GM21825 (cell line): Measurements from ENCODE around the gene YTHDF2.
"Not testable (repeated sequence)": the region's sequence is repeated elsewhere in the genome, so short reads cannot be mapped to it uniquely, and the experiment has no call there.

Experiments used
- ATAC-seq: cut with Tn5 transposase; IDR thresholded peaks from one replicate; pipeline ENCODE4 v1.9.1; 2021; ENCODE audit warnings: mild to moderate bottlenecking, moderate library complexity; ENCODE audit not compliant: unreplicated experiment

Gene YTHDF2

GRCh38 chr1:28758420-28758819 is 21.7 kb downstream of the YTHDF2 start:
- ATAC-seq, result no peak

- no peak for ATAC-seq
Observed at GRCh38 chr1:28759257-28759656, 22.5 kb downstream of the YTHDF2 start.

GRCh38 chr1:28761189-28761588 is 24.4 kb downstream of the YTHDF2 start:
- ATAC-seq, result no peak

GRCh38 chr1:28766532-28767183 is 29.9 kb downstream of the YTHDF2 start:
- ATAC-seq, result no peak

- ATAC-seq, result no peak
Observed at GRCh38 chr1:28770601-28771165, 33.9 kb downstream of the YTHDF2 start.

- ATAC-seq, result not testable (repeated sequence)
Observed at GRCh38 chr1:28771921-28772320, 35.2 kb downstream of the YTHDF2 start.

- ATAC-seq, result no peak
Observed at GRCh38 chr1:28773105-28773504, 36.4 kb downstream of the YTHDF2 start.

GRCh38 chr1:28775121-28775942 is 38.6 kb downstream of the YTHDF2 start:
- ATAC-seq, result peak; percentile 61

- no peak for ATAC-seq
Observed at GRCh38 chr1:28776341-28776740, 39.6 kb downstream of the YTHDF2 start.

GRCh38 chr1:28778021-28778420 is 41.3 kb downstream of the YTHDF2 start:
- no peak for ATAC-seq

GRCh38 chr1:28779751-28780408 is 43.1 kb downstream of the YTHDF2 start:
- no peak for ATAC-seq

- no peak for ATAC-seq
Observed at GRCh38 chr1:28781305-28781704, 44.6 kb downstream of the YTHDF2 start.

GRCh38 chr1:28782011-28782410 is 45.3 kb downstream of the YTHDF2 start:
- ATAC-seq, result no peak

- no peak for ATAC-seq
Observed at GRCh38 chr1:28783363-28783762, 46.6 kb downstream of the YTHDF2 start.

- ATAC-seq, result no peak
Observed at GRCh38 chr1:28789412-28789811, 52.7 kb downstream of the YTHDF2 start.

GRCh38 chr1:28789816-28790215 is 53.1 kb downstream of the YTHDF2 start:
- no peak for ATAC-seq

GRCh38 chr1:28790377-28791035 is 53.8 kb downstream of the YTHDF2 start:
- ATAC-seq, result no peak

- ATAC-seq, result not testable (repeated sequence)
Observed at GRCh38 chr1:28791929-28792328, 55.2 kb downstream of the YTHDF2 start.

GRCh38 chr1:28792644-28793121 is 55.9 kb downstream of the YTHDF2 start:
- ATAC-seq, result no peak

GRCh38 chr1:28794582-28794981 is 57.8 kb downstream of the YTHDF2 start:
- ATAC-seq, result not testable (repeated sequence)
